ENCODE data around the gene PRKCE.

PRKCE gene

GRCh38 chr2:45814951-45815621 is 163.6 kb downstream of the PRKCE start:
- peak; percentile 49 for DNase-seq

GRCh38 chr2:45816272-45816671 is 164.8 kb downstream of the PRKCE start:
- no peak for DNase-seq

DNA sequence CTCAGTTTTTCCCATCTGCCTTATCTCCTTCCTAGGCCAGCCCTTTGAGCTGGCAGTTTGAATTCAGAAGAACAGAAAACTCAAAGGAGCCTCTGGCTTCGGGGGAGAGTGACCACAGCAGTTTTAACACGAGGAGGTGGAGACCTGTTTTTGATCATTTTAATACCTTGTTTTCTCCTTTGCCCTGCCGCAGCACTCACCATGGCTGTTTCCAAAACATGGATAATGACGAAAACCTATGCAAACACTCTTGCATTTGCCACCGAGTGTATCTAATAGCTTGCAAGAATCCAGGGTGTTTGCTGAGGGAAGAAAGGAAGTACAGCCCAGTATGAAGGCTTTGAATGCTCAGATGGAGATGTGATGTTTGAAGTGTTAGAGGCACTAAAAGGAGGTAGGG is 167.1 kb downstream of the PRKCE start:
- no peak for DNase-seq

- DNase-seq = no peak
These were observed 168.6 kb downstream of the PRKCE start for GRCh38 chr2:45820048-45820447.

DNA sequence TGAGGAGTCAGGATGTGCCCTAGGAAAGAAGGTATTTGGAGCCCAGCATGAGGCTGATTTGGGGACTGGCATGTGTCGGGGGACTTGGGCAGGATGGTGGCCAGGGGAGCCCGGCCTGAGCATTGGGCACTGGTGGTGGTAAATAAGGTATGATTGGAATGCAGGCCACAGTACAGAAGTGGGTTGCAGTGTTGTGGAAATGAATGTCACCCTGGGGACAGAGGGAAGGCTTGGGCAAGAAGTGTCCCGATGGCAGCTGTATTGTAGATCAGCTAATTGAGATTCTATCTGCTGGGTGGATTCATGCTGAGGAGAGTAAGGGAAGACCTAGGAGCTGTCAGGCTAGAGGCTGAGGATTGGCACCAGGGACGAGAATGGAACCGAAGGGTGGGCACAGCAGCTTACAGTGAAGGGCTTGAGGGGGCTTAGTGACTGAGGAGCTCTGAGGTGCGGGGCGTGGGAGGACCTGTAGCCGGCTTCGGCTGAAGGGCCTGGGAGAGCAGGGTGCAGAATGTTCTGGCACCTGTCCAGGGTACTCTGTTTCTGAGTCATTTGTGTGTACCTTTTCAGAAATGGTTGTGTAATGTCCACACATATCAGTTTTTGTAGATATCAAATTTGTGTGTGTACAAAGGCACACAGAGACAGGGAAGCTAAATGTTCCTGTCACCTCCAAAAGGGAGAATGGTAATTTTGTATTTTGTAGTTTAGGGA is 170.2 kb downstream of the PRKCE start:
- DNase-seq = peak; percentile 22

DNA sequence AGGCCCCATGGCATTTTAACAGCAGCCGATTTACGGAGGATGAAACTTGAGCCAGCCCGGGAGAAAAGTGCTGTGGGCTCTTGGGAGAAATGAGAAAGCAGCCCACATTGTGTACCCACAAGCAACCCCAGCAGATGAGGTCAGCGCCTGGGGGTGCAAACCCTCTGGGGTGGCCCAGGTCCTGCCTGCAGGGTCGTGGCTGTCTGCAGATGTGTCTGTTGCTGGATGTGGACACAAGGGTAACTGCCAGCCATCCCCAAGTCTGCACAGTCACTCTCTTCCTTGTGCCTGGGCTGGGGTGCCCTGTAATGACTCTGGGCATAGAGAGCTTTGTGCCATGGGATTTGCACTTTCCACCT is 170.8 kb downstream of the PRKCE start:
- DNase-seq = no peak

DNA sequence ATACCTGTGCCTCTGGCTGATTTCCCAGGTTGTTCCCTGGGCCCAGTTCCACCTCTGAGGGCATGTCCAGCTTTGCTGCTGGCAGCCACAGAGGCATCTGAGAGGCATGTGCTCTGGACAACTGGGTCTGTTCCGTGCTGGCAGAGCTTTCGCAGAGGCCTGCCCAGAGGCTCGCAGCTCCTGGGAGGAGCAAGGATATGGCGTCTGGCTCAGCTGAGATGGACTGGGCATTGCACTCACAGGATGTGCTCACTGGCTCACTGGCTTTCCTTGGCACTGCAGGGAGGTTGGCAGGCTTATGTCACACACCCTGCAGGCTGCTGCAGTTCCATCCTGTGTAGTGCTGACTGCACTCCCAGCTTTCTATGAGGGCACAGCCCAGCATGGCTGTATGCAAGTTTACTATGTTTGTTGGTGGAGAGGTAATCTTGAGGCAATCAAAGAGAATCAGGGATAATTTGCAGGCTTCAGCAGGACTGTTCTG is 172.3 kb downstream of the PRKCE start:
- DNase-seq = no peak

- no peak for DNase-seq
These were observed 173.7 kb downstream of the PRKCE start for GRCh38 chr2:45825001-45825651.

DNA sequence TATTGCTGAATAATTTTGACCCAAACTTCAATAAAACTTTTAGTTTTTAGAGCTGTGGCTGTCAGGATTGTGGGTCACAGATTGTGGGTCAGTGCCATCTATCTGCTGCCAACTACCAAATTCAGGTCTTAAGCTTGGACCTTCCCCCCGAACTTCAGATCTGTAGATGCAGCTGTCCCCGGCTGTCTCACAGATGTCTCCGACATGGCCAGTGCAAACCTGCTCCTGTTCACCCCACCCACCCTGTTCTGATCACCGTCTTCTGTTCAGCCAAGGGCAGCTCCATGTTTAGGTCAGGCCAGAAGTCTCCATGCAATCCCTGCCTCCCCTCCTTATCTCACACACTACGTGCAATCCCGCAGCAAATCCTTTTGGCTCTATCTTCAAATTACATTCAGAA is 175.0 kb downstream of the PRKCE start:
- no peak for DNase-seq

DNA sequence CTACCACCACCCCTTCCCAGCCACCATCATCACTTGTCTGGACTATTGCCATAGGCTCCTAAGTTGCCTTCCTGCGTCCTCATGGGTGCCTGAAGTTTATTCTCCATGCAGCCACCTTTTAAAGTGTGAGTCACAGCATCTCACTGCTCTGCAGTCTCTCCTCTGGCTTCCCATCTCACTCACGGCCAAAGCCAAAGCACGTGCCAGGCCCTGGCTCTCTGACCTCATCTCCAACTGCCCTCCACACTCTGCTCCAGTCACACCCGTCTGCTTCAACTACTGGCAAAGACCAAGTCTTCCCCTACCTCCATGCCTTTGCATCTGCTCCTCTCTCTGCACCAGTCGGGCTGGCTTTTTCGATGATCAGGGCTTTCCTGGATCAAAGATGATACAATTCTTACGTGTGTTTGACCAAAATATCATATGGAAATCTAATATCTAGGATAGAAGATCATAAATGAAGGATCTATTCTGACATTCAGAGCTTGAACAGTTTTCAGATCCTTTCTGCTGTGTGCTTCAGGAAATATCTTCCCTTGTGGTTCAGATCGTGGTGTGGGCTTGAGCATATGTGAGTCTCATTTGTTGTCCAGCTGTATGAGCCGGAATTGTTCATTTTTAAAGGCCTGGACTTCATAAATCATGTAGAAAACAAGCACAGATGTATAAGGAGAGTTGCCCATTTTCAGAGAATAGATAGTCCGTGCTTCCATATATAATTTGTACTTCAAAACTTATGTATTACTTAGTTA is 175.6 kb downstream of the PRKCE start:
- no peak for DNase-seq

- DNase-seq = no peak
These were observed 178.8 kb downstream of the PRKCE start for GRCh38 chr2:45830322-45830721.

GRCh38 chr2:45833301-45833967 is 182.0 kb downstream of the PRKCE start:
- no peak for DNase-seq

DNA sequence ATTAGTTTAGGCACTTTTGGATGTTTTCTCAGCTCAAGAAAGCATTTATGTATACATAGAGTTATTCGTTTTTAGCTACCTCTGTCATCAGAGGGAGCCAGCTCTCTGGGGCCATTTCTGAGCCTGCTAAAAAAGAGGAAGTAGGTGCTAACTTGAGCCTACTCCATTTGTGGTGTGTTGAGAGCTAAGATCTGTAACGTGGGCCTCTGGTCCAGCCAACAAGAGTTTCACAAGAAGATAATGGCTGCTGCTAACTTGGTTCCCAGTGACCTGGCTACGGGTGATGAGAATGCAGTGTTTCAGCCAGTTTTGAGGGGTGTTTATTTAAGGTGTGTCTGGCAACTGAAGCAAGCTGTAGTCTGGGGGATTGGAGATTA is 182.5 kb downstream of the PRKCE start:
- DNase-seq = no peak

DNA sequence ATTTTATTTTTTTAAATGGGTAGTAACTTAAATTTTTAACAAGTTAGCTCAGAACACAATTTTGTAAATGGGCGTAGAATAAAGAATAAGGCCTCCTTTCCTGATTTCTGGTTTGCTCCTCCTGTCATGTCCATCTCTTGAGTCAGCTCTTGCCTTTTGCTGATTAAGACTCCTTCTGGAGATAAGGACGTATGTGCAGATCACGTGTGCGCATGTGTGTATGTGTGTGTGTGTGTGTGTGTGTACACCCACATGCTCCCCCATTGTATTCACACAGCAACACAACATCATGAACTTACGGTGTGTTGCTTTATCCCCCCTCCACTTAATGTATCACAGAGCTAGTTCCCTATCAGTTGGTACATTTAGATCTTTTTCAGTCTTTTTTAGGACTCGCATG is 182.9 kb downstream of the PRKCE start:
- no peak for DNase-seq

DNA sequence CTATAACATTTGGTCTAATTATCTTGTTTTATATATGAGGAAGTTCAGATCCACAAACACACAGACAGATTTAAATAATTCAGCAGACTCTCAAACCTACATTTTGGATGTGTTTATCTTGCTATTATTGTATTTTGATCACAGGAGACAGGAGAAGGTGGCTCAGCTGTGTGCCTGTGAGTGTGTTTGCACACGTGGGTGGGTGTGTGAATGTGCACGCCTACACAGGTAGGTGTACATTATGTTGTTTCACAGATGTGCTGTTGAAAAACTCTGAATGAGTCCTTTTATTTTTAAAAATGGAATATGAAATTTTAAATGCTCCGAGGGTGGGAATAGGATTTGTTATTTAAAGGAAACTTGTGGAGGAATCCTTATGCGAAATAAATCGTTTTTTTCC is 183.4 kb downstream of the PRKCE start:
- no peak for DNase-seq

- DNase-seq = peak; percentile 48
These were observed 184.8 kb downstream of the PRKCE start for GRCh38 chr2:45836316-45836715.

DNA sequence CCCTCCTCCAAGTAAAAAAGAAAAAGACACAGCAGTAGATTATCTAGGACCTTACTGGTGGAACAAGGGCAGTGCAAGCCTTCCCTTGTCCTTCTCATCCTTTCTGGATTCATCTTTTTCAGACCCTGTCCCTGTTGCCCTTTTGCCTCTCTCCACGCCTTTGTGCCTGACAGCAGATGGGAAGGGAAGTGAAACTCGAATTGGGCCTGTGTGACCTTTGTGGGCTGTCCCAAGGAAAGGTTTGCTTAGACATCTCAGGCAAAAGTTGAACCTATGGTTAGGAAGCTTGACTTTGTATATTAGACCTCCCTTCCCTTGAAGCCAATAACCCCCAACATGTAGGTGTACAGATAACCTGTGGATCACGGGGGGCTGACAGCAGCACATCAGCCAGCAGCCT is 185.3 kb downstream of the PRKCE start:
- no peak for DNase-seq

GRCh38 chr2:45837812-45838341 is 186.4 kb downstream of the PRKCE start:
- DNase-seq = no peak

- no peak for DNase-seq
These were observed 188.2 kb downstream of the PRKCE start for GRCh38 chr2:45839508-45840251.

GRCh38 chr2:45840481-45840880 is 189.0 kb downstream of the PRKCE start:
- no peak for DNase-seq

- DNase-seq = no peak
These were observed 190.4 kb downstream of the PRKCE start for GRCh38 chr2:45841752-45842407.
